ENCODE results near the gene BAHCC1. TPM values are rescaled to one million over a fixed set of nuclear protein-coding genes. Genes with fewer than 3 reads are reported as not detected.
A peak's percentile ranks its signal among the peaks of the same experiment; 100 is the strongest.

The BAHCC1 gene
- total RNA-seq, 2 experiments from 2014 or later, result 0.40 to 0.65 TPM

GRCh38 chr17:81387100-81388090 is 7.9 kb upstream of the BAHCC1 start:
- ATAC-seq (peak; percentile 81), DNase-seq (peak; percentile 79)
- peaks cover 2% of the 10 kb centered on the region for H3K4me1 Mint-ChIP-seq (ENCODE audit: low read depth)
- intact Hi-C loops (cut with micrococcal nuclease), result no loop called here
- TF ChIP-seq, protein P1, sequence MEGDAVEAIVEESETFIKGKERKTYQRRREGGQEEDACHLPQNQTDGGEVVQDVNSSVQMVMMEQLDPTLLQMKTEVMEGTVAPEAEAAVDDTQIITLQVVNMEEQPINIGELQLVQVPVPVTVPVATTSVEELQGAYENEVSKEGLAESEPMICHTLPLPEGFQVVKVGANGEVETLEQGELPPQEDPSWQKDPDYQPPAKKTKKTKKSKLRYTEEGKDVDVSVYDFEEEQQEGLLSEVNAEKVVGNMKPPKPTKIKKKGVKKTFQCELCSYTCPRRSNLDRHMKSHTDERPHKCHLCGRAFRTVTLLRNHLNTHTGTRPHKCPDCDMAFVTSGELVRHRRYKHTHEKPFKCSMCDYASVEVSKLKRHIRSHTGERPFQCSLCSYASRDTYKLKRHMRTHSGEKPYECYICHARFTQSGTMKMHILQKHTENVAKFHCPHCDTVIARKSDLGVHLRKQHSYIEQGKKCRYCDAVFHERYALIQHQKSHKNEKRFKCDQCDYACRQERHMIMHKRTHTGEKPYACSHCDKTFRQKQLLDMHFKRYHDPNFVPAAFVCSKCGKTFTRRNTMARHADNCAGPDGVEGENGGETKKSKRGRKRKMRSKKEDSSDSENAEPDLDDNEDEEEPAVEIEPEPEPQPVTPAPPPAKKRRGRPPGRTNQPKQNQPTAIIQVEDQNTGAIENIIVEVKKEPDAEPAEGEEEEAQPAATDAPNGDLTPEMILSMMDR (IDR thresholded peaks at IDR 0.05), result no peak
- H3K36me3 Mint-ChIP-seq (ENCODE audit: low read depth), result no peaks in the 10 kb centered on the region
- peak overlapping the region; percentile 70 for H3K4me3 Mint-ChIP-seq
- POLR2A ChIA-PET, result no interaction called here
- no peaks in the 10 kb centered on the region for H3K9me3 Mint-ChIP-seq
- peak overlapping the region; percentile 55 for H3K27ac Mint-ChIP-seq
- CTCF ChIA-PET, result no interaction called here
- H3K27me3 Mint-ChIP-seq, result peaks cover 50% of the 10 kb centered on the region

DNA sequence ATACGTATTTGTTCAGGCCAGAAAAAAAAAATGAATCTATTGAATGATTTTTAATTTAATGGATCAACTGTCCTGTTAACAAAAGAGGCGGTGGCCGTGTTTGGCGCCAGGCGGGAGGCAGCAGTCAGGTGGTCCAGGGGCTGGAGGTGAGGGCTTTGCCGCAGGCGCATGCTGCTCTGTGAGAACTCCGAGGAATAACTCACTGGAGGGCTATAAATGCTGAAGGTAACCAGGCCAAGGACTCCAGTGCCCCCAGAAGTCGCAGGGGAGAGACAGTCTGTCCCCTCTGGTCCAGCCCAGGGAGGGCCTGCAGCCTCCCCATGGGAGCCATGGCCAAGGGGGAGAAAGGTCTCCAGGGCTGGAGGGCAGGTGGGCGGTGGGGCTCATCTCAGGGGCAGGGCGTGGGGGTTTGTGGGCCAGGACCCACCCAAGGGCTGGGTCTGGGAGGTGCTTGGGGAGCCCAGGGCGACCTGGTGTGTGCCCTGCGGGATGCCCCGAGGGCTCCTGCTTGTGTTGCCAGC is 7.1 kb upstream of the BAHCC1 start:
- Mint-ChIP-seq H3K9me3 (no peaks in the 10 kb centered on the region), H3K27me3 (peaks cover 55% of the 10 kb centered on the region), H3K4me1 (ENCODE audit: low read depth) (peaks cover 2% of the 10 kb centered on the region), H3K4me3 (no peak overlapping the region), H3K27ac (no peak overlapping the region), H3K36me3 (ENCODE audit: low read depth) (no peaks in the 10 kb centered on the region)
- POLR2A ChIA-PET, result no interaction called here
- intact Hi-C loops (cut with micrococcal nuclease), result no loop called here
- DNase-seq (no peak), ATAC-seq (no peak)
- CTCF ChIA-PET, result no interaction called here
- TF ChIP-seq, protein P1 (IDR thresholded peaks at IDR 0.05), result no peak

DNA sequence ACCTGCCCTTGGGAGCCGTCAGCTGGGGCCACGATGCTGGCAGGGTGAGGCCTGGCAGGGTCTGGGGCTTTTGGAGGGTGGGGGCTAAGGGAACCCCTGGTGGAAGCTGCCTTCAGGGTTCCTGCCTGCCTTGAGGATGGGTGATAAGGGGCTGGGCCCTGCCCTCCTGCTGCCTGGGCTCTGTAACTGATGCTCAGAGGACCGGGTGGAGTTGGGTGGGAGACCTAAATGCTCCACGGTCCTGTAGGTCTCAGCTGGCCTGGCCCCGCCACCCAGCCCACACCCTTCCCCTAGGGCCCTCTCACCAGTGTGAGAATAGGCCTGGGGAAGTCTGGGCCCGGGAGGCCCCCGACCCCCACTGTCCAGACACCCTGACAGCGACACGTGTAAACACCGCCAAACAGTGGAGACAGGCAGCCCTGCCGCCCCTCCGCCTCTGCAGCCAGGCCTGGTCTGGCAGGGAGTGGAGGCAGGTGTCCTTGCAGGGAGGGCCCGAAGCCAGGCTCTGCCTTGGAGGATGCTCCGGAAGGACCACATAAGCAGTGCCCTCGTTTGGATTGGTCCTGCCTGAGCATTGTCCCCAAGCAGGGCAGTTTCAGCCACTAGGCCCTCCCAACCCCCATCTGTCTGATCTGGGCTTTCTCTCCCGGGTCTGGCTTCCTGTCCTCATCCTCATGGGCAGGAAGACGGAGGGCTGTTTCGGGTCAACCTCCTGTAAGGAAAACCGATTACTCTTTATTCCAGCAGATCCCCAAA is 6.5 kb upstream of the BAHCC1 start:
- intact Hi-C loops (cut with micrococcal nuclease), result no loop called here
- H3K27me3 Mint-ChIP-seq, result peaks cover 55% of the 10 kb centered on the region
- no peak overlapping the region for H3K4me3 Mint-ChIP-seq

GRCh38 chr17:81389585-81389984 is 5.7 kb upstream of the BAHCC1 start:
- POLR2A ChIA-PET, result no interaction called here

More for the DNA sequence above, 6.5 kb upstream of the BAHCC1 start:
- H3K4me1 Mint-ChIP-seq (ENCODE audit: low read depth), result peaks cover 2% of the 10 kb centered on the region
- no peak for DNase-seq
- no peaks in the 10 kb centered on the region for H3K36me3 Mint-ChIP-seq (ENCODE audit: low read depth)
- H3K9me3 Mint-ChIP-seq, result no peaks in the 10 kb centered on the region
- POLR2A ChIA-PET, result no interaction called here
- TF ChIP-seq, protein P1 (IDR thresholded peaks at IDR 0.05), result no peak
- no peak overlapping the region for H3K27ac Mint-ChIP-seq
- CTCF ChIA-PET, result no interaction called here
- ATAC-seq, result no peak

More at GRCh38 chr17:81389585-81389984, 5.7 kb upstream of the BAHCC1 start:
- Mint-ChIP-seq H3K27me3 (peaks cover 61% of the 10 kb centered on the region), H3K36me3 (ENCODE audit: low read depth) (no peaks in the 10 kb centered on the region), H3K4me3 (no peak overlapping the region), H3K9me3 (no peaks in the 10 kb centered on the region), H3K27ac (no peak overlapping the region), H3K4me1 (ENCODE audit: low read depth) (peaks cover 7% of the 10 kb centered on the region)
- ATAC-seq (no peak), DNase-seq (no peak)
- intact Hi-C loops (cut with micrococcal nuclease), result no loop called here
- TF ChIP-seq, protein P1 (IDR thresholded peaks at IDR 0.05), result no peak
- CTCF ChIA-PET, result no interaction called here
